ENCODE data around the gene RHPN2.
A peak's percentile ranks its signal among the peaks of the same experiment; 100 is the strongest.

Gene RHPN2
- 0.10 to 0.65 reads per million in 2 donors for total RNA-seq

DNA sequence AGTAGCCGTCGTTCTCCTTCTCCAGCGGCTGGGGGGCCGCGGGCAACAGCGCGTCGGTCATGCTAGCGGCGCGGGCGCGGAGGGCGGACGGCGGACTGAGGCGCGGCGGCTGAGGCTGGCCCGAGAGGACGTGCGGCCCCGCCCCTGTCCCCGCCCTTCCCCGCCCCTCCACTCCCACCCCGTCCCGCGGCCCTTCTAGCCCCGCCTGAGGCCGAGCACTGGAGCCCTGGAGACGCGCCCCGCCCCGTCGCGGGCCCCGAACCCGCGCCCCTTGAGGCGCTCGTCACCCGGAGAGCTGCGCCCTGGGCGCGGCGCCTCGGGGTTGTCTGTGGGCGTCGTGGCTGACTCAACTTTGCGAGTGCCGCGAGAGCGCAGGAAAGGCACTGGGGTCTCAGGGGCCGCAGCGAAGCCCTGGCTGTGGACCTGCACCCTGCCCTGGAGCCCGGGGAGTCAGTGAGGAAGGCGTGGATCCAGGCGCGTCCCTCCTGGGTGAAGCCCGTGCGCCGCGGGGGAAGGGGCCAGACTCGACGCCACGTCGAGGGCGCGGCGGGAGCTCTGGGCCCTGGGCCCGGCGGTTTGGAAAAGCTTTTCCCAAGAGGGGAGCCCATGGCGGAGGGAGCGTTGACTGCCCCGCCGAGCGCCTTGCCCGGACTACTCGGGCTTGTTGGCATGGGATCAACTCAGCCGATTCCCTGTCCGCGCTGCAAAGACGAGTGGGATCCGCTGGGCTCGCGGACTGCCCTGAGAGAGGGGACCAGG is at the start of gene RHPN2:
Gene RHPN2 (minus strand): TSS at position 97 of the 759 bp plus-strand sequence. CDS start 36 bp downstream, at position 61.
- DNase-seq = no peak

DNA sequence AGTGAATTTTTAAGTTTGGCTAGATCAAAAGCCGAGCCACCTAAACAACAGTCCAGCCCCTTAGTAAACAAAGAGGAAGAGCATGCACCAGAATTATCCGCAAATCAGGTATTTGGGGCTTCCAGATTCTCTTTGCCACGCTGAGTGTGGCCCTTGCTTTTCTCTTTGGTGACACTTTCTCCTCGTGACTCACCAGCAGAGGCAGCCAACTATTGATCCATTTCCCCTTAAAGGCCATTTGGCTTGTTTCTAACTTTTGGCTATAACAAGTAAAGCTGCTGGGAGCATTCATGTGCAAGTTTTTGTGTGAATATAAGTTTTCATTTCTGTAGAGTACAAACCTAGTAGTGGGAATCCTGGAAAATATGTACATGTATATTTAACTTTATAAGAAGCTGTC is 49.6 kb upstream of the RHPN2 start:
- no peak for DNase-seq

DNA sequence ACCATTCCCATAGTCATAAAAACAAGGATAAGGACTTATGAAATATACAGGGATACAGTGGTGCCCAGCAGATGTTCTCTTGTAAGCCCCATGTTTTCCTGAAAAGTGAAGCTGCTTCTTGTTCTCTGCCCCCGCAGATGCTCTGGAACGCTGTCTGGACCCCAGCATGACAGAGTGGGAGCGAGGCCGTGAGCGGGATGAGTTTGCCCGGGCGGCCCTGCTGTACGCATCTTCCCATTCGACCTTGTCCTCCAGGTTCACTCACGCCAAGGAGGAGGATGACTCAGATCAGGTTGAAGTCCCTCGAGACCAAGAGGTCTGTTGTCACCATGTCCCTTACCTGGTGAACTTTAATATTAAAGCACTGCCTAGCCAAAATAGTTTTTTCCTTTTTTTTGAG is 46.9 kb upstream of the RHPN2 start:
- no peak for DNase-seq

DNA sequence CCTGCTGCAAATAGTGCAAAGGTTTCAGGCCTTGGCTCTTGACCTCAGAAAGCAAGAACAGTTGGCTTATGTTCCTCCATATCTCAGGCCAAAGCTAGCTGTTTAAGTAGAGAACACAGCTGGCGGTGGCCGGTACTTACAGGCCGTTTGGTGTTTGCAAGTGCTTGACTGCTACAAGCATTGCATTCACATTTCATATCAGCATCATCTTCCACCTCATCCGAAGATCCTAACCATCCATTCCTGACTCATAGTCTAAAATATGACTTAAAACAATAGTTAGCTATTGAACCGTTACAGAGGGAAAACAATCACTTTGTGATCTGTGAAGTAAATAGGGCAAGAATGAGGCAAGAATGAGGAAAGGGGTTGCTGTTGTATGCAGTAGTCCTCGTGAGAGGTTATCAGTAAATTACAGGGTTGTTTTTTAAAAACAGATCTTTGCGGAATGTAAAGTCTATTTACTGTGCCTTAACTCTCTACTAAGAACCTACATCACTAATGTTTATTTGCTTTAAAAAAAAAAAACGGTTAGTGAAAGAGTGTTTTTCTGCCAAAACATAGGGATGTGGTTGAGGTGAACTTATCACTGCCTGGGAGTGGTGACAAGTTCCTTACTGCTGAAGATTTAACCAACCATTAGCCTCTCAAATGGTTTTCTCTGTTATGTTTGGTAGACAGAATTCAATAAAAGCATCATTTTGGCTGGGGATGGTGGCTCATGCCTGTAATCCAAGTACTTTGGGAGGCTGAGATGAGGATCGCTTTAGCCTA is 45.6 kb upstream of the RHPN2 start:
- DNase-seq = no peak

DNA sequence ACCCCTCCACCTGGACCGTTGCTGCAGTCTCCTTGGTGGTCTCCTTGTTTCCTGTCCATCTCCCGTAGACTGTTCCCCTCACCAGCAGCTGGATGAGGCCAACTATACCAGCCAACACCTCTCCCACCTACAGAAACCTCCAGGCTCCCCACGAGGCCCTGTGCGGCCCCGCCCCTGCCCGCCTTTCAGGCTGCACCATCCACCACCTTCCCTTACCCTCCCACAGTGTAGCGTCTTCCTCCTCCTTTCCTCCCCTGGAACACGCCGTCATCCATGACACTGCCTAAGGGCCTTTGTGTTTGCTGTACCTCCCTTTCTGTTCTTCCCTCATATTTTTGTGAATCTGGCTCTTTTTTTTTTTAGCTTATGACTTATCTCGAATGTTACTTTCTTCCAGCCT is 43.5 kb upstream of the RHPN2 start:
- no peak for DNase-seq

DNA sequence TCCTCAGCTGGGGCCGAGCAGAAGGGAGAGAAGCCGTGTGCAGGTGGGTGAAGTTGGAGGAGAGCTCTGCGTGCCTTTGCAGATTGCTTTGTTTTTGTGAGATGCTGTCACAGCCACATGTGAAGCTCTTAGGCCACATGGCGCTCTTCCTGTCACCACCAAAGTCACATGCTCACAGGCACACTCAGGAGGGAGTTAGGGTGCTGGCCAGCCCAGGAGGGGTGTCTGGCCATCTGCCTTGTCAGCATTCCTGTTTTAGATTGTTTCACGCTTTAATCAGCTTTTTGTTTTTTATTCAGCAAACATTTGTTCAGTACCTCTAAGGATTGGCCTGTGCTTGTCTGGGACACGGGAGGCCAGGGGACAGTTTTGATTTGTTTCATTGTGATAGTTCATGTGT is 38.2 kb upstream of the RHPN2 start:
- DNase-seq = no peak

DNA sequence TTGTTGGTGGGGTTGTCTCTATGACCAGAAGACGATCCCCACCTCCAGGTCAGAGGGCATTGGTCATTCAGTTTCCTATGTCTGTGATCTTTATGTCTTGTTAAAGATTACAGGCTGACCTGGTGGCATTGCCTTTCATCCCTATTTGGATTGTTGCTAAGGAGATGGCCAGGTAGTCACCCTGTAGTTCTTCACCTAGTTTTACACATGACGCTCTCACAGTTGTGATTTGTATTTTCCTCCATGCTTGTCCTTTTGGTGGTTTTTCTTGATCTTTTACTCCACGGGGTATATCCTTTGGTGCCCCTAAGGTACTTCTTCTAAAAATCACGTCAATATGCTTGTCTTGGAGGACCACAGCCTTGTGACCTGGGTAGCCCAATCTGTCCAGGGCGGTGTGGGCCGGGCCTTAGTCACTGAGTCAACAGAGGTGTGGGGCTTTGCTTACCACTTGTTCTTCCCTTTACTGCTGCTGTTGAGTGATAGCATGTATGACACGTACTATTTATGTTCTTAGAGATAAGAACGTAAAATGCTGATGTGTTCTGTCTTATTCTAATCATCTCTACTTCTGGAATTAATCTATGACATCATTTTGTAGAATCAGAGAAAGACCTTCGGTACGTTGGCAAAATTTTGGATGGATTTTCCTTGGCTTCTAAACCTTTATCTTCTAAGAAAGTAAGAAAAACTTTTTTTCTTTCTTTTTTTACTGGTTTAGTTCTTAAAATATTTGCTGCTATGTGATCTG is 36.4 kb upstream of the RHPN2 start:
- DNase-seq = no peak

DNA sequence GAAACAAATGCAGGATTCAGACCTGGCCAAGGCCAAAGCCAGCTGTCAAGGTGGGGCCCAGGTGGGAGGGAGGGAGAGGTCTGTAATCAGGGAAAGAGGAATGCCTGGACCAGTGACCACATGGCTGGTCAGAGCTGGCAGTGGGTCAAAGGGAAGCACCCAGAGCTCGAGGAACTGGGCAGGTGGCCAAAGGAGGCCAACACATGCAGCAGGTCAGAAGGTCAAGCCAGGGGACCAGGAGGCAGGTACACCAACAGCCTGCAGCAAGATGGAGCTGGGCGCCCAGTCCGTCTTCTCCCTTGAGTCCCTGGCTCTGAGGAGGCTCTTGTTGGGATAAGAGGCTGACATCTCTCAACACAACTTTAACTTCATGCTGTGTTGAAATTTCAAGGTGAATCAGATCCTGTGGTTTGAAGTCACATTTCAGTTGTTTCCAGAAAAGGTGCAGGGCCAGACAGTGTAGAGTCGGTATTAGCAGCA is 33.4 kb upstream of the RHPN2 start:
- no peak for DNase-seq

DNA sequence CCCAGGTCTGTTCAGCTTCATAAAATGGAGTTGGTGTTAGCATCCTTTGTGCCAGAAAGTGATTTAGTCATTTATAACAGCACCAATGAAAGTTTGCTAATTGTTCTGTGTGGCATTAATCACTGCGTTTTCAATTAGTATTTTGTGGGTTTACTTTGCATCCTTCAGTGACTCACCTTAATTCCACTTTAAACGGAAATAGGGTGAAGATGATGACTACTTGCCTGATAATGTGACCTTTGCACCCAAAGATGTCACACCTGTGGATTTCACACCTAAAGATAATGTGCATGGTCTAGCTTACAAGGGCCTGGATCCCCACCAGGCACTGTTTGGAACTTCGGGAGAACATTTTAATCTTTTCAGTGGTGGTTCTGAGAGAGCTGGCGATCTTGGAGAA is 31.3 kb upstream of the RHPN2 start:
- DNase-seq = no peak

DNA sequence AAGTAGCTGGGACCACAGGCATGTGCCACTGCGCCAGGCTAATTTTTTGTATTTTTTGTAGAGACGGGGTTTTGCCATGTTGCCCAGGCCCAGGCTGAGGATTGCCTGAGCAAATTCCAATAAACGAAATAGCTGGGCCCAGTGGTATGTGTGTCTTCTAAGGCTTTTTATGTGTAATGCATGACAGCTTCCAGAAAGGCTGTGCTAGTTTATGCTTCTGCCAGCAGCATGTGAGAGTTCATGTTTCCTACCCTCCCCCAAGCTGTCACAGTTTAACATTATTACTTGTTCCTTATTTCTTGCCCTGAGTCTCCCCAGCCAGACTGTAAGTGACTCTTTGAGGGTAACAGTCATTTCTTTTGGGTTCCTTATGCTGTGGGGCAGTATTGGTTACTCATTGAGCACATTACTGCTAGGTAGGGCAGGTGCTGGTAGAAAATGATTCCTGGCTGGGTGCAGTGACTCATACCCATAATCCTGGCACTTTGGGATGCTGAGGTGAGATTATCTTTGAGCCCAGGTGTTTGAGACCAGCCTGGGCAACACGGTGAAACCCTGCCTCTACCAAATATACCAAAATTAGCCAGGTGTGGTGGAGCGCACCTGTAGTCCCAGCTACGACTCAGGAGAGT is 29.9 kb upstream of the RHPN2 start:
- no peak for DNase-seq

DNA sequence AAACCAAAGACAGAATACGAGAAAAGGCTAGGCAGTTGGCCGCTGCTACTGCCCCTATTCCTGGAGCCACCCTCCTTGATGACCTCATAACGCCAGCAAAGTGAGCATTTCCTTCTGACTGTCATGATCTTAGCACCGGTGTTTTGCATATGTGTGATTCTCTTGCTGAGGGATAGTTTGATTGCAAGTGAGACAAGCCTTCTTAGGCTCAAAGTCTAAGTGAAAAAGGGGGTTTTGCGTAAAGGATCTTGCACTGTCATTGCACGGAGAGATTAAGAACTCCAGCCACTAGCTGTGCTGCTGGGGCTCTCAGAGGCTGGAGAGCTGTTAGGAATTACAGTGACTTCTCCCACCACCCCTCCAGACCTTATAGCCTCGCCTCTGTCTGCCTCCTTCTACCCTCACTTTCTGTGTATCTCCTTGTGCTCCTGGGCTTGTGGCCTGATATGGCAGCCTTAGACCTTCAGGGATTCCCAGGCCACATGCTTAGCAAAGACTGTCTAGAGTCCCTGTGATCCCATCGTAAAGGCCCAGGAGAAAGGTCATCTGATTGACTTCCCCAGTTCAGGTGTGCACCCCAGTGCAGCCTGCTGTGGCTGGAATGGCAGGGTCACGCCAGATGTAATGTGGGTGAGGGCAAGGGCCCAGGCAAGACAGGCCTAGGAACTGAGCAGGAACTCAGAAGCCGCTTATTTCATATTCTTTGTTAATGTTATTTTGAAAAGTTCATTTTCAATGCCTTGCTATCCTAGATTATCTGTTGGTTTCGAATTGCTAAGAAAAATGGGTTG is 28.9 kb upstream of the RHPN2 start:
- no peak for DNase-seq

DNA sequence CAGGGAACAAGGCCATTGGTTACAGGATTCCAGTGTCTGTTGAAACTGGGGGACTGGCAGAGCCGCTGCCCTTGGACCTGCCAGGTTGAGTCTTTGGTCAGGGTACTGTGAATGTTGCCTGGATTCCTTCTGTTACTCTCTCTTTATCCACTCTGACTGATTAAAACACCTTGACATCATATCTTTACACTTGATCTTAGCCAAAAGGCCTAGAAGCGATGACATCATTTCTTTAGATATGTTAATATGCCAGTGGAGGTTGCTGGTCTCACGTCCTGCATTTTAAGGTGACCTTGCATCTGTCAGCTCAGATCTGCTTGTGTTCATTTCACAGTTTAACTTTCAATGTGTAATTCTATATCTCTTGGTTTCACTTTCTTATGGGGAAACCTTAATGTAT is 25.5 kb upstream of the RHPN2 start:
- DNase-seq = no peak

DNA sequence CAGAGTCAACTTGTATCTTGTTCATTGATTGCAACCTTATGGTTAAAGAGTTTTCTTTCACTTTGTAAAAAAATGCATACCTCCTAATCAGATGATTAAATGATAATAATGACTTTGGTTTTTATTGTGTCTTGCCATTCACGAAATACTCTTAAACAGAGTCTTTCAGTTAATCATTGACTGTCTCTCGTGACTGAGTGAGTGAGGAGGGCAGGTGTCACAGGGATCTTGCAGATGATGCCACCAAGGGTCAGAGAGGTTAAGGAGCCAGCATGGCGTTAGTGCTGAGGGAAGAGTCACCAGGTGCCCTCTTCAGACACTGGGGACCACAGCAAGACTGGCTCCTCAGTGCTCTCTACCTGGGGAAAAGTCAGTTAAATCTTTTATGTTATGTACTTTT is 24.3 kb upstream of the RHPN2 start:
- DNase-seq = no peak

DNA sequence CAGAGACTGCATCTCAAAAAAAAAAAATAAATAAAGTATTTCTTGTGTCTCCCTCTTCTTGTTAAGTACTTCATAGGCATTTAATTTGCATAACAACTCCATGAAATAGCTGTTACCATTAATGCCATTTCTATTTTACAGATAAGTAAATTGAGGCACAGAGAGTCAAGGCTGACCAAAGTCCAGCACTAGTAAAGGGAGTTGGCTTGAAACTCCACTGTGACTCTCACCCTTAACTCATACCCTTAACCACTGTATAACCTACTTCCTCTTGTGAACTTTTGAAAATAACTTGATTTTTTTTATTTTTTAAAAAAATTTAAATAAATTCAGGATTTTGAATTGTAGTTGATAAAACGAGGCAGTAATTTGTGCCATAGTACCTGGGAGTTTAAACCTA is 22.3 kb upstream of the RHPN2 start:
- no peak for DNase-seq

DNA sequence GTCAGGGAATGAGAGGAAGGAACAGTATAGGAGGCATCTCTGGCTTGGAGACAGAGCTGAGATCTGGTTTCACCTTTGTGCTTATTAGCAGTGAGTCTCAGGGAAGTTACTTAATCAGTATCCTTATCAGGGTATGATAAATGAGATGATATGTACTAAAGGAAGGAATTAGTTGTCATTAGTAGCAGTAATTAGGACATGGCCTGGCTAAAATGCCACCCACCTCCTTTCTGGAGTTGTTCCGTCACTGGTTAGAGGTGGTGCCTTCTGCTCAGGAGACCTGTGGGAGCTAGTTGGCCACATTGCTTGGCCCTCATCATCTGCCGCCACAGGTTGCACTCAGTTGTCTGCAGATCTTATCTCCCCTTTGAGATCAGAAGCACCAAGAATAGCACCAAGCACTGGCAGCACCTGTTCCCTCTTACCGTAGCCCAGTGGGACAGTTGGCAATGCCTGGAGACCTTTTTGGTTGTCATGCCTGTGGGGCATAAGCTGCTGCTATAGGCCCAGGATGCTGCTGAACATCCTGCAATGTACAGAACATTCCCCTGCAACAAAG is 21.0 kb upstream of the RHPN2 start:
- no peak for DNase-seq

DNA sequence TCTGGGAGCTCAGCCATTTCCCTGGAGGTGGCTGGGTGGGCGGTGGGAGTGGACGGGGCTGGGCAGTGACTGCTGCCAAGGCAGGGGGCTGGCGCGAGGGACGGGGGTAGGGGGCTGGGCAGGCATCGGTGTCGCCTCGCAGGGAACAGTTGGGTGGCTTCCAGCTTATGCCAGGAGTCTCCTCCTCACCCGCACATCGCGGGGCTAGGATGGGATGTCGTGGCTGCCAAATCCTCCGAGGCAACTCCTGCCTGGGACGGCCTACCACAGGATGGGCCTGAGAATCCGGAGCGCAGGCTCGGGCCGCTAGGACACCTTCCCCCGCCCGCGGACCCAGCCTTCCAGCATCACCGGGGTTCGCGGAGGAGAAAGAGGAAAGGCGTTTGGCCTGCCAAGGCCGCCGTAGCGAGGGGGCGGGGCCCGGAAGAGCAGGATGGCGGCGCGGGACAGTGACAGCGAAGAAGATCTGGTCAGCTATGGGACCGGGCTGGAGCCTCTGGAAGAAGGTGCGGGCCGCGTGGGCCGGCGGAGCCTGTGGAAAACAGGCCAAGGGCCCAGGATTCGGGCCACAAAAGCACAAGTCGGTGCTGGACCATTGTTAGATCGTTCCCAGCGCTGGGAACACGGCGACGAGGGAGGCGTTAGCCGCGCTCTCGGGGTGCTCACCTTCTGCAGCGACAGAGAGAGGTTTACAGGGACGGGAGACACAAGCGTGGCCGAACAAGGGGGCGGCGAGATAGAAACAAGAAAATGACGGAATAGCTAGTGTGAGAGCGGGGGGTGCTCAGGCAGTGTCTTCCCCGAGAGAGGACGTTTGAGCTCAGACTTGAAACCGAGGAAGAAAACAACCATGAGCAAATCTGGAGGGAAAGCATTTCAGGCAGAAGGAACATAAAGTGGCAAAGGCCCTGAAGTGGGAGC is 16.3 kb upstream of the RHPN2 start, which contains the start of gene GPATCH1:
Gene GPATCH1 (plus strand): TSS at position 421 of the 921 bp plus-strand sequence. CDS start 13 bp downstream, at position 434.
- DNase-seq = peak; percentile 77

DNA sequence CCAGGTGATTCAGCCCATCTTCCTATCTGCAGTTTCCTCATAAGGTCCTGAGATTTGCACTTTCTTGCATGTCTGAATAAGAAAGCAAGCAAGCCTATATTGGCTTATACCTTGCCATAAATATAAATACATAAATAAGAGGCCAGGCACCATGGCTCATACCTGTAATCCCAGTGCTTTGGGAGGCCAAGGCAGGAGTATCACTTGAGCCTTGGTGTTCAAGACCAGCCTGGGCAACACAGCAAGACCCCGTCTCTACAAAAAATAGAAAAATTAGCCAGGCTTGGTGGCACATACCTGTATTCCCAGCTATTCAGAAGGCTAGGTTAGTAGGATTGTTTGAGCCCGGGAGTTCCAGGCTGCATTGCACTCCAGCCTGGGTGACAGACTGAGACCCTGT is 10.8 kb upstream of the RHPN2 start:
- no peak for DNase-seq

DNA sequence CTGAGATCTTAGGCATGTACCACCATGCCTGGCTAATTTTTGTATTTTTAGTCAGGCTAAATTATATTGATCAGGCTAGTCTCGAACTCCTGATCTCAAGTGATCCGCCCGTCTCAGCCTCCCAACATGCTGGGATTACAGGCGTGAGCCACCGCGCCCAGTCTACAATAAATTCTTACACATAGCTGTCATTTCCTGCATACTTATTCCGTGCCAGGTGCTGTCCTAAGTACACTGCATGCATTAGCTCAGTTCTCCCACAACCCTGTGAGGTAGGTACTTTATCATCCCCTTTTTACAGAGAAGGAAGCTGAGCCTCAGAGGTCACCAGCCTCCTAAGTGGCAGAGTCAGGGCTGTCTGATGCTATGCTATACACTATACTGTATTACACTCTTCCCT is 7.2 kb upstream of the RHPN2 start:
- no peak for DNase-seq

DNA sequence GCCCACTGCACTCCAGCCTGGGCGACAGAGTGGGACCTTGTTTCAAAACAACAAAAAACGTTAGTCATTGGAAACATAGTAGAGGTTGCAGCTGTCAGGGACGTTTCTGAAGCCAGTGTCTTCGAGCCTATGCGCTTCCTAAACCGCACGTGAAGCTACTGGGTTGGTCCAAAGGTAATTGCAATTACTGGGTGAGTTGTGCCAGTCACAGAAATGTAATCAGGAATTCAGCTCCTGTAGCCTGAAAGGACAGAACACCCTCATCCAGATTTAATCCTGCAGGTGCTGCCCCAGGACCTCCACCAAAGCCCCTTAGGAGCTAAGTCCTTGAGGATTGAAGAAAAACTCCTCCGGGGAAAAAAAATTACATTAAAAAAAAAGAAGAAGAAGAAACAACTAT is 2.4 kb upstream of the RHPN2 start:
- DNase-seq = no peak

DNA sequence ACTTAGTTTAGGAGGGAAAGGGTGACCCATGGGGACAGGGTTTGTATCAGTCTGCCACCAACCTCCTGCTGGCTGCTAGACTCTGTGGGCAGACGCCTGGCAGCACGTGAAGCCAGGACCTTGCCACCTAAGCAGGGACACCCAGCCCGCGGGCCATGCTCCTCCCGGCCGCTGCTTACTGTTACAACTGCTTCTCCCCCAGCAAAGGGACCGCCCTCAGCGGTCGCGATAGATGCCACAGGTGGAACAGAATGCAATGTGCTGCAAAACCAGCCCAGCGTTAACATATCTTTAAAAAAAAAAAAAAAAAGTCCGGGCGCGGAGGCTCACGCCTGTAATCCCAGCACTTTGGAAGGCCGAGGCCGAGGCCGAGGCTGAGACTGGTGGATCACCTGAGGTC is 1.9 kb upstream of the RHPN2 start:
- no peak for DNase-seq

DNA sequence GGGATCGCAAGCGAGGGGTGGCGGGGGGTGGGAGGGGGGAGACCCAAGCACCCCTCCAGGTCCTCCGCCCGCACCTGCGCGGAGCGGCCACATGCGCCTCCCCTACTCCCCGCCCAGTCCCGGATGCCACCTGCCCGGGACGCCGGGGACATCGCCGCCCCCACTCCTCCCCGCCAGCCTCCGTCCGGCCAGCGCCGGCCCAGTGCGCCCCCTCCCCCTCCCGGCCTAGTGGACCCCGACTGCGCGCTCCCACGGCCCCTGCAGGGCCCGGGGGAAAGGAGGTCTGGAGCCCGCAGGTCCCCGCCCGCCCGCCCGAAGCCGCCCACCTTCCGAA is 263 bp downstream of the RHPN2 start:
- no peak for DNase-seq
